GM18507 (cell line): ENCODE data around the gene KRT23.

ENCODE experiments used
- DNase-seq: peaks from one replicate; pipeline ENCODE4 v3.0.0; 2011; ENCODE audit warnings: low read depth; ENCODE audit not compliant: insufficient read length; ENCODE audit errors: extremely low spot score
- FAIRE-seq: peaks from 2 replicates; lab custom pipeline; 2011; peaks lifted over from hg19 to GRCh38; lab: Jason Lieb, UNC

KRT23 gene

DNA sequence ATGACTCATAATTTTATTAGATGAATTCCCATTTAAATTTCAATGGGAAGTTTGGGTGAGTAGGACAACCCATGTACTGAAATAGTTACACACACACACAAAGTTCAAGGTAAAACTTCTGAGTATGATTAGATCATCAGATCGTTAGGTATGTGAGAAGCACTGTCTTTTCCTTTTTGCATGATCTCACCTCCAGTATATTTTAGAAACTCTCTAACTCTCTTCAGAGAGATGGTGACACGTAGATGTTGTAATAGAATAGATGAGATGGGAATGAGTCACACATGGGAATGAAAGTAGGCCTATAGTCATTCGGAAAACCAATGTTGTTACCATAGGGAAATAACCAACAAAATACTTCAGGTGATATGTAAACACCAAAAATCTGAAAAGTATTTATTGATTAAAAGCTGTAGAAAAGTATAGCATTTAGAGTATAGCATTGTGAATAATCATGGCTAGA lies 22.2 kb downstream of the KRT23 start:
- DNase-seq, result no peak

DNA sequence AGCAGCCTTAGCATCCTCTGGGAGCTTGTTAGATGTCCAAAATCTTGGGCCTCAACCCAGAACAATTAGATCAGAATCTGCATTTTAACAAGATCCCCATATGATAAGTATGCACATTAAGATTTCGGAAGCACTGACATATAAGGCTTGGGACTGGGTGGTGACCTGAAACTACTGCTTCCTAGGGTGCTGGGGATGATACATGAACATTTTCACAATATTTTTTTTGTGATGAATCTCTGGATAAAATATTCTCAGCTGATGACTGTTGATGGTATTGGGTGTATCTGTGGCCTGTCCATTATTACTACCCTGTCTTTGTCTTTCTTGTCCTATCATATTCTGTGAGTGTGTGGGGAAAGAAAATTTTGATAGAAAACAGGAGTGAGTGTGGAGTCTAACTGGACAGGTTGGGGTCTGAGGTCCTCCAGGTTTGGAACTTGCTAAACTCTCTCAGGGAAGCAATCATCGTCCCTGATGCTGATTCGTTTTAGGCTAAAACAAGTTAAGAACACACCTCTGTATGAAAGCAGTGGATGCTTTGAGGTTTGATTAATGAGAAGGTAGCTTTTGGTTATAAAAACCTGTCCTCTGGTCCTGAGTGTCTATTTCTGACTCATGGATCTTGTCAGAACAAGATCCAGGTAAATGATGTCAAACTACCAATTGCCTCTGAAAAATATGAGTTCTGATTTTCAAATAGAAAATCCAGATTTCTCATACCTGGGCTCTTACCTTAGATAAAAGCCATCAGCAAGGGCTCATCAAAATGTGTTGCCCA lies 23.2 kb downstream of the KRT23 start:
- FAIRE-seq (no peak), DNase-seq (no peak)

More for the DNA sequence above, 22.2 kb downstream of the KRT23 start:
- no peak for FAIRE-seq

DNA sequence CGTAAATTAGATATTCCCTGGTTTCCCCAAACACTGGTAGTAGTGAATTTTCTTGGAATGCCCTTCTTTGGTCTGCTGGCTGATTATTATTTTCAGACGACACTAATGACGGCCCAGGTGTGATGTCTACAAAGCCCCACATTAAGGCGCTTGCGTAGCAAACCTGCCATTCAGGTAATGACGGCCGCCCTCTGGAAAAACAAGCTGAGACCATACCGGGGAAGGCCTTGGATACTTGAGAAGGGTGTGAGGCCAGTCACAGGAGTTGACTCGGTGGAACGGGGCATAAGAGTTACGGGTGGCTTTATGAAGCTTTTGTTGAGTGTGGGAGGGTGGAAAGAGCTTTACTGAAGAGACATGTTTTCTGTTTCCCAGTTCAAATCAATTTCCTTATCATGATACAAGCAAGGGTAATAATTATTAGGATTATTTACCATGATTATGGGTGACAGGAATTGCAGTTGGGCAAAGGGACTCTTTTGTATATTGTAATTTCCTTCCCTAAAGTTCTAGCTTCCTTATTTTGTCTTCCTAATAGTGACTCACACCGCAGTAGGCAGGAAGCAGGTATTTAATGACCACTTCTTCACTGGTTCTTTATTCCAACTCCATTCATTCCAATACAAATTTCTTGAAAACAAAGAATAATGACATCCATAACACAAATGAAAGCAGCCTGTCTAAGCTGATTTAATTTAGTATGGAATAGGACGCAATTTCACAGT lies 24.8 kb downstream of the KRT23 start:
- DNase-seq (no peak), FAIRE-seq (no peak)

DNA sequence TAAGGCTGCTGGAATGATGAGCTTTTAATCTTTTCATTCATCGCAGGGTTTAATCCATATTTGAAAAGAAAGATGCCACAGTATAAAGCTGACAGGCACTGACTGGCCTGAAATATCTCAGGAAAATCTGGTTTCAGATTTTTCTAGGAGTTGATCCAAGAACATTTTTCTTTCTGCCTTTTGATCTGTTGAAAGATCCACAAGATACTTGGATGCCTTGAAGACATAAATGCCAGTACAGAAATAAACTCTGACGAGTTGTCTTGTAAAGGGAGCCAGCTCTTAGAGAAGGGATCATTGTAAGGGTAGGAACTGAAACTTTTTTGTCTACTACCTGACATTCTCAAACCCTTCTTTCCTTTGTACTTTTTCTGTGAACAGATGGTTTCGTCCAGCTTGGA lies 27.0 kb downstream of the KRT23 start:
- FAIRE-seq (no peak), DNase-seq (no peak)

DNA sequence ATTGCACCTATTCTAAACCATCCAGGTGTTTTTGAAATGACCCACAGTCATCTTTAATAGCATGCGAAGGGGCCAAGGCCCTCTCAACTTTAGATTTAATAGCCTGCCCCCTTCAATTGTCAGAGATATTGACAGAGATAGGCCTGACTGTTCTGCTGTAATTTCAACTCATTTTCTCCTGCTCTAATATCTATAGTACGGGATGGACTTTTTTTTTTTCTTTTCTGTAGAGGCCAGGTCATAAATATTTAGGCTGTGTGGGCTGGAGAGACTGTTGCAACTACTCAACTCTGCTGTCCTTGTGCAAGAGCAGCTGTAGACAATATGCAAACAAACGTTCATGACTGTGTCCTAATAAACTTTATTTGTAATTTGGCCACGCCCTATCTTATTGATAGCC lies 27.7 kb downstream of the KRT23 start:
- DNase-seq, result no peak
- FAIRE-seq, result no peak

DNA sequence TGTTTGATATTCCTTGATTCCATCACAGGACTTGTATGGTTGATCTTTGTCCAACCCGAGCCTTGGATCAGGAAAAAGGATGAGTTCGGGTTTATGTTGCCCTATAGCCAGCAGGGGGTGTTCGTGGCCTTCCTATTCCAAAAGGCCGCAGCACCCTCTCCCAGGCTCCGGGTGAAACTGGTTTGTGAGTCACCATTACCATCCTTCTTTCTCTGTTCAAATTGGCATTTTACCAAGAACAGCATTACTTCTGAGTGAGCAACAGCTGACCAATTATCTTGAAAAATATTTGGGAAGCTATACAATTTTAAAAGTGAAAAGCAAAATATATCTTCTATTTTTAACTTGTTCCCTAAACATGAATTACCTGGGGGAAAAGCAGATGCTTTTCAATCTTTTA lies 28.1 kb downstream of the KRT23 start:
- FAIRE-seq, result peak; percentile 38

DNA sequence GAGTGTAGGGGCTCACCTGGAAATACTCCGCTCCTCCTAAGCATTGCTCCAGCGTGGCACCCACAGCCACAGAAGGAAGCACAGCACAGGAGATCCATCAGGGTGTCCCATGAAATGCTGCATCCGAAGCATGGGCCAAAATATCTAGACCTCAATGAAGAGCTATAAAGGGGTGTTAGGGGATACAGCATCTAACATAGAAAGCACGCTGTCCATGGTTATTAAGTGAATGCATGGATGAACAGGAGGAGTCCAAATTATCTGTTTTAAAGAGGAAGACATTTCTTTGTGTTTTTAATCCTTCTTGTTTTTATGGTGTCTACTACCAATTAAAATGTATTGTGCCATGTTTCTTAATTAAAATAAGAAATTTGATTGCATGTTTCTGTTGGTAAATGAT lies 30.8 kb downstream of the KRT23 start:
- no peak for DNase-seq
- no peak for FAIRE-seq

More for the DNA sequence above, 28.1 kb downstream of the KRT23 start:
- peak; percentile 32 for DNase-seq

DNA sequence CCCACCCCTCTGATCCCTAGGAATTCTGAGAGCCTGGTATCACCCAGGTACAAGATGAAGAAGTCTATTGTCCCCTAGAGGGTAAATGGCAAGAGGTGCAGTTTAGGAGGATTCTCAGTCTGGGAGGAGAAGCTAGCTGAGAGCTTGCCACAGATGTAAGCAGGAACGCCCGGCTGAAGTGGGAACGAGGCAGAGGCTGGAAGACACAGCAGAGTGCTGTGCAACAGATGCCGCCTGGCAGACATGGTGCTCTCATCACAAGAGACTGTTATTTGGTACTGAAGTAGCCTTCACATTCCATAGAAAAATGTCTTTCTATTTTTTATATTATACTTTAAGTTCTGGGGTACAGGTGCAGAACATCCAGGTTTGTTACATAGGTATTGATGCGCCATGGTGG lies 32.1 kb downstream of the KRT23 start:
- FAIRE-seq (no peak), DNase-seq (no peak)

DNA sequence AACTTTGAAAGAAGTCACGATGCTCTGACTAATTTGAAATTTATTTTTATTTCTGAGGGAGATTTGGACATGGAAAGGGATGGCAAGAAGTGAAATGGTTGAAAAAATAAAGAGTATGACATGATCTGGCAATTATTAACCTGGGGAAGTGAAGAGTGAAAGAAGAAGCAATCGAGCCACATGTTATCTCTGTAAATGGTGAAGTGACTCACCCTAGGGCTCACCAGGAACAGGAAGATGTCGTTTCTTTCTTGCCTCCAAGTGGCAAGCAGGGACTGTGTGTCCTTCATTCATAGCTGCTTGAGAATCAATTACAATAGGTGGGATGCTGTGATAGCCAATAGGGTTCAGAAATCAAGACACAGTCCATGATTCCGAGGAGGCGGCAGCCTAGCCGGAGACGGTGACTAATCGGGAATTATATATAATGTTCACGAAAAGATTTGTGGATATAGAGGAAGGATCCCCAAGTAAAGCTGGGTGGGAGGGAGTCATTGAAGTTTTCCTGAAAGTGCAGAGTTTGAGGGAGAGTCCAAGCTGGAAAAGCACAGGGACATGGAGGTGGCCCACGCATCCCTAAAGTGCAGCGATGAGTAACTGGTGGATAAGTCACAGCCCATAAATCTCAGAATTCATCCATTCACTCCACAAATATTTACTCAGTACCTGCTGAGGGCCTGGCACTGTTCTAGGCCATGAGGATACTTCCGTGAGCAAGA lies 34.2 kb downstream of the KRT23 start:
- FAIRE-seq (peak; percentile 84), DNase-seq (peak; percentile 38)

DNA sequence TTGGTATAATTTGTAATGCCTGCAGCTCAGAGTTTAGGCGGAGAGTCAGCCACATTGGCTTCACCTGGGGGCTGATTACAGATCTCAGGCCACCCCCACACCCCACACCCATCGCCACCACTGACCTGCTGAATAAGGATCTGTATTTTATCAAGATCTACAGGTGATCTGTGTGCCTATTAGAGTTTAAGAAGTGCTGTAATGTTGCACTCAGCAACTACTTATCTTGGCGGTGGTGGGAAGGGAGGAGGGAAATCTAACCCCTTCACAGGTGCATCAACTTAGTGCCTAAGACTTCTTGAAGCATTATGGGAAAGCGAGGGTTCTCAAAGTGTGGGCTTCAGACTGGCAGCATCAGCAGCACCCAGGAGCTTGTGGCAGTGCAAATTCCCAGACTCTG lies 34.9 kb downstream of the KRT23 start:
- FAIRE-seq, result no peak
- DNase-seq, result no peak

DNA sequence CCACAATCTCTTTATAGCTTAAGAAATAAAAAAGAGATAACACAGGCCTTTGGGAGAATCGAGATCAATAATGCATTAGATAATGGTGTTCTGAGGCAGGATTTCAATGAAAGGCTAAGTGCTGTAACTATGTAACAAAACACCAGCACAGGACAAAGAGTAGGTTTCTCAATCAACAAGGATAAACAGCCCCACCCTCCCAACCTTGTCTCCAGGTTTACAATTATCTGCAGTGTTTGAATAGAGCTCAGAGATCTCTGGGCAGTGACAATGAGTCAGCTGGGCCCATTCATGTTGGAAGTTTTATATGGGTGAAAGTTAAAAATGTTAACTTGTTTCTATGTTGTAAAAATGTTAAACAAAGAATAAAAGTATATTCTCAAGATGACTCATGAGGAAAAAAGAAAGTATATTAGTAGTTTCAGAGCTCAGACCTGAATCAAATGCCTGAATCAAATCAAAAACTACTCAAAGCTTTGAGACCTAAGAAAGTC lies 35.4 kb downstream of the KRT23 start:
- no peak for DNase-seq
- no peak for FAIRE-seq

DNA sequence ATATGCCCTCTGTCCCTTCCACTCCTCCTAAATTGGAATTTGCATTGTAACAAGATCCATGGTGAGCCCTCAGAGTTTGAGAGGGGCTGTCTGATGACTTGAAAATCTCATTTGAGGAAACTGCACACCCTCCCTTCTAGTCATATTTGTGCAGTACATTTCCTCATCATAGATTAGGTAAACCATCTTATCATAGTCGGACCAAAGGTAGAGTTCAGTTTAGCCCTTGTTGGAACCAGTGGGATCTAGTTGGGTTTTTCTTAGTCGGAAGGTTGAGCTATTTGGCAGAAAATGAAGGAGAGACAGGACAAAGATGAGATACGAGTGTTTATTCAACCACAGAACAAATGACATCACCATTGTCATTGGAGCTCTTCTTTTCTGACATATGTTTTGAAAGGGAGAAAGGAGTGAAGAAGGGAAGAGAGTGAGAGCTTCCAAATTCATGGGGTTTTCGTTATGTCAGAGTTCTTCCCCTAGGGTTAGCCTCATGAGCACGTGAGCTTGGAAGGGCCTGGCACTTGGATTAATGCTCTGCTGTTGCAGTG lies 36.6 kb downstream of the KRT23 start:
- DNase-seq (no peak), FAIRE-seq (no peak)

DNA sequence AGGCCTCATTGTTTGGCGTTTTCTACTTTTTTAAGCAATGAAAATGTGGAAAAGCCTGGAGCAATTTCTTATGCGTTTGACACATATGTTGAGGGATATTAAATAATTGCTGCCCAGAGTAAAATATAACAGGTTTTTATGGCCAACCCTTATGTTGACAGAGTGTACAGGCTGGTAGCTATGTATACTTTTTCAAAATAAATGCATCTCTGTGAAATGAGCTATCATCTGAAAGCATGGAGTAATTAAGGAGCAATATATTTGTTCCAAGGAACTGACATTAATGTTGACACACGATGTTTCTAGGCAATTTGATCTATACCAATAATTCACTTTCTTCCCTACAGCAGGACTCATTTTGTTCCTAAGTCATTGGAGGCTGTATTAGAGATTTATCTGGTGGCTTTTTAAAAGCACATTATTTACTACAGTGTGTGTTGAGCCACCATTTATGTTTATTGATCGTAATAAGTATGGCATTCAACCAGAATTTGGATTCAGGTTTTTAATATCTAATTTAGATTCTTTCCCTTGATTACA lies 40.5 kb downstream of the KRT23 start:
- no peak for FAIRE-seq
- DNase-seq, result no peak

DNA sequence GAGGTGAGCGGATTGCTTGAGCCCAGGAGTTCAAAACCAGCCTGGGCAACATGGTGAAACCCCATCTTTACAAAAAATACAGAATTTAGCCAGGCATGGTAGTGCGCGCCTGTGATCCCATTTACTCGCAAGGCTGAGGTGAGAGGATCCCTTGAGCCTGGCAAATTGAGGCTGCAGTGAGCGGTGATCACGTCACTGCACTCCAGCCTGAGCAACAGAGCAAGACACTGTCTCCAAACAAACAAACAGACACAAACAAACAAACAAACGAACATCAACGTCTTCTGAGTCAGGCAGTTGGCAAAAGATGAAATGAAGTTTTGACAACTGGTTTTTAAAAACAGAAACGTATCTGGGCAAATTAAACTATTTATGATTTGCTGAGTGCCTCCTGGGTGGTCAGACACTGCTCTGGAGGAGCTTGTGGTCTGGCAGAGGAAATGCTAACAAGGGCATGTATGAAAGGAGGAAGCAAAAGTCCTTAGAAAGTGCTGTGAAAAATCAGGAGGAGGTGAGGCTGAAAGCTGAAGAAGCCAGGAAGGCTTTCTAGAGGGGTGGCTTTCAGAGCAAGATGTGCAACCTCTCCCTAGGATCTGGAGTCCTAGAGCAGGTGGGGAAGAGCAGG lies 42.2 kb downstream of the KRT23 start:
- FAIRE-seq, result no peak
- no peak for DNase-seq

DNA sequence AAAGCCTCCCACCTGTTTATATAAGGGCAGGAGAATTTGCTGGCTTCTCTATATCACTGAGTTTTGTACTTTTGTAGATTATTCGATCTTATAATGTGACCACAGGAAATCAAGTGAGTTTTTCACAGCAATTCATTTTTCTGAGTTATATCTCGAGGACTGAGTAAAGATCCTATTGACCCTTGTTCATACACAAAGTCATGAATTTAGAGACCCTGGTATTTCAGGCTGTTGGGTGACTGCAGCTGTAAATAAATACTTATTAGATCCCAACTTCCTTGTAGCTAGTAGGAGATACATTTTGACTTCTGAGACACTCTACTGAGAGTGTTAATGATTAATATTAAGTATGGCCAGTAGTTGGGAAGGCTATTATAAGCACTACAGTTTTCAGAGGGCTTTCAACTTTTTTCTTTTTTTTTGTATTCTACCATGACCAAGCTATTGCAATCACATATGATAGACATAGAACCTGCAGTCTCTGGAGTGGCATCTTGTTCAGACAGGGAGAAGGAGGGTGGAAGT lies 49.2 kb downstream of the KRT23 start:
- DNase-seq, result no peak
- no peak for FAIRE-seq

DNA sequence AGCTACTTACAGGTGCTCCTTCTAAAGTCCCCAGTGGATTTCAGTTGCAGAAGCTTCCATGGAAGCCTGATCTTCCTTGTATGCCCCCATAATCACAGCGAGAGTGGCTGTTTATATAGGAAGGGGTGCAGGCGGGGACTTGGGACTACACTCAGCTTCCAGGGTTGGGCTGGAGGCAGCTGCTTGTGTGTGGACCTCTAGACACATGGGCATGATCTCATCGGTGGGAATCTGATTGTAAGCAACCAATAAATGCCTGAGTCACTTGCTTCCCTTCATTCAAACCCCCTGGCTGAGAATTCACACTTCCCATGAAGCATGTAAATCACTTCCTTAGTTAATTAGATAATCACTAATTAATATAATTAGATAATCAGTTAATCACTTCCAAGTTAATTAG lies 51.4 kb downstream of the KRT23 start:
- FAIRE-seq (no peak), DNase-seq (no peak)

DNA sequence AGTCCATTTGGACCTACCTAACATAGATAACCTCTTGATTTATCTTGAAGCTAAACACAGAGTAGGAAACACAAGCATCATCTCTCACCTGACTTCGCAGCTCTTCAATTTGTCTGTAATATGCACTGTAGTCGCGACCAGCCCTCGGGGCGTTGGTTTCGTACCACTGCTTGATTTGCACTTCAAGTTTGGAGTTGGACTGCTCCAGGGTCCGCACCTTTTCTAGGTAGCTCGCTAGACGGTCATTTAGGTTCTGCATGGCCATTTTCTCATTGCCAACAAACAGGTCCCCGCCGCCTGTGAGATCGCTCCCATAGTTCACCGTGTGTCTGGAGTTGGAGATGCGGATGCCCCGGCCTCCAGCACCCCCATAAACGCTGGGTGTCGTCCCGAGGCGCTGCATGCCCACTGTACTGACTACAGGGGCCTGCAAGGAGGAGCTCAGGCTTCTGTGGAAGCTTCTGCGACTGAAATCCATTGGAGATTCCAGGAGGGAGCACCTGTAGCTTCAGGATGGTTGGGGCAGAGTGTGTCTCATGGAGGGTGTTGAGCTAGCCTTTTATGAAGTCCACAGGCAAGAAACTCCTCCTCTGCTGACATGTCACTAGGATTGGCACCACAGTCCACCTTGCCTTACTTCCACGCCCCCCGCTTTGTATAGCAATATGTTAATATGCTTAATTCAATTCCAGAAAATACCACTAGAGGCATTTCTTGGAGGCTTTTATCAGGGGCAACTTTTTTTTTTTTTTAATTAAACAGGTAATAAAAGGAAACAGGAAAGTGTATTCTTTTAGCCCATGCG lies 52.5 kb downstream of the KRT23 start, which contains the start of gene KRT20:
Gene KRT20 (minus strand): TSS at position 535 of the 805 bp plus-strand sequence. CDS start 57 bp downstream, at position 478.
- no peak for FAIRE-seq

More for the DNA sequence above, 52.5 kb downstream of the KRT23 start, which contains the start of gene KRT20:
- no peak for DNase-seq
